ENCODE results near the gene OR51G2. TPM values are rescaled to one million over a fixed set of nuclear protein-coding genes. Genes with fewer than 3 reads are reported as not detected.
"Not testable (repeated sequence)": the region's sequence is repeated elsewhere in the genome, so short reads cannot be mapped to it uniquely, and the experiment has no call there.

Gene OR51G2
- total RNA-seq, 1 experiment from 2014 or later = not detected

- no CpG with 5 or more reads among the region's 4 CpGs for WGBS (ENCODE audit: extremely low coverage, insufficient read length, low lambda C conversion rate)
- H3K18ac ChIP-seq (ENCODE audit: insufficient read length, low read depth, low read length) = no peak overlapping the region
Measured at GRCh38 chr11:4957396-4957795, 38.2 kb upstream of the OR51G2 start.

GRCh38 chr11:4955613-4956012 lies 36.5 kb upstream of the OR51G2 start, which contains the start of gene OR51A2:
OR51A2 (minus strand) TSS chr11:4955713; CDS start chr11:4955713, 0 bp downstream.
- WGBS (ENCODE audit: extremely low coverage, insufficient read length, low lambda C conversion rate) = no CpG with 5 or more reads among the region's 2 CpGs
- not testable (repeated sequence) for H3K23ac ChIP-seq (ENCODE audit: insufficient read length, low read depth, low read length); H2BK120ac ChIP-seq (ENCODE audit: low read depth, low read length, poor library complexity, severe bottlenecking); H2AK5ac ChIP-seq (ENCODE audit: insufficient read length, low read length); H4K8ac ChIP-seq (replicated peaks; ENCODE audit: insufficient read length, low read depth, low read length); H3K9me3 ChIP-seq (ENCODE audit: control insufficient read depth, low read depth, low read length); H3K79me1 ChIP-seq (ENCODE audit: insufficient read depth, low read depth, low read length, poor library complexity, severe bottlenecking); H3K27me3 Mint-ChIP-seq (ENCODE audit: low read depth); H3K4ac ChIP-seq (ENCODE audit: low read depth, low read length); H3K4me3 Mint-ChIP-seq; H3K18ac ChIP-seq (ENCODE audit: insufficient read length, low read depth, low read length); H2AFZ ChIP-seq (ENCODE audit: low read length); H3K9me3 Mint-ChIP-seq; H3K4me2 ChIP-seq (ENCODE audit: insufficient read depth, insufficient read length, low read length); H3K23me2 ChIP-seq (ENCODE audit: insufficient read length, low read depth, low read length, poor library complexity, severe bottlenecking); H3K4me1 ChIP-seq (ENCODE audit: insufficient read depth, low read length); H4K5ac ChIP-seq (ENCODE audit: insufficient read length, low read depth, low read length); H2BK5ac ChIP-seq (ENCODE audit: insufficient read length, low read length); H3K4me1 Mint-ChIP-seq; H3K27ac Mint-ChIP-seq; H3K36me3 Mint-ChIP-seq (ENCODE audit: insufficient read depth in 1 of 3, low read depth in 3 of 3); H2BK20ac ChIP-seq (ENCODE audit: low read depth, low read length, poor library complexity, severe bottlenecking); H3K79me2 ChIP-seq (ENCODE audit: insufficient read depth, low read length); H4K91ac ChIP-seq (ENCODE audit: insufficient read length, low read depth, low read length); H3T11ph ChIP-seq (ENCODE audit: low read length); H4K20me1 ChIP-seq (ENCODE audit: control insufficient read depth, insufficient read depth, insufficient read length); H3K56ac ChIP-seq (ENCODE audit: insufficient read length, low read depth, low read length); H2BK15ac ChIP-seq (ENCODE audit: low read depth, low read length); H3K27me3 ChIP-seq (ENCODE audit: insufficient read depth, low read length); H3K9ac ChIP-seq (ENCODE audit: extremely low read depth, insufficient read length, low read length); H3K27ac ChIP-seq (ENCODE audit: insufficient read length, low read depth, low read length); H2BK12ac ChIP-seq (ENCODE audit: insufficient read length, low read depth, low read length); H3K14ac ChIP-seq (ENCODE audit: insufficient read depth, low read length); DNase-seq

More at GRCh38 chr11:4957396-4957795, 38.2 kb upstream of the OR51G2 start:
- Histone ChIP-seq H2BK20ac (ENCODE audit: low read depth, low read length, poor library complexity, severe bottlenecking) (no peak overlapping the region), H4K91ac (ENCODE audit: insufficient read length, low read depth, low read length) (no peak overlapping the region), H3K79me2 (ENCODE audit: insufficient read depth, low read length) (no peaks in the 10 kb centered on the region), H2BK15ac (ENCODE audit: low read depth, low read length) (no peak overlapping the region), H2BK5ac (ENCODE audit: insufficient read length, low read length) (no peak overlapping the region), H4K5ac (ENCODE audit: insufficient read length, low read depth, low read length) (no peak overlapping the region), H3K79me1 (ENCODE audit: insufficient read depth, low read depth, low read length, poor library complexity, severe bottlenecking) (no peaks in the 10 kb centered on the region), H3K9ac (ENCODE audit: extremely low read depth, insufficient read length, low read length) (no peak overlapping the region), H3K9me3 (ENCODE audit: control insufficient read depth, low read depth, low read length) (no peaks in the 10 kb centered on the region), H3K4ac (ENCODE audit: low read depth, low read length) (no peak overlapping the region), H2AFZ (ENCODE audit: low read length) (no peak overlapping the region), H3K14ac (ENCODE audit: insufficient read depth, low read length) (no peak overlapping the region), H3K56ac (ENCODE audit: insufficient read length, low read depth, low read length) (no peak overlapping the region), H3K27ac (ENCODE audit: insufficient read length, low read depth, low read length) (no peak overlapping the region), H3K27me3 (ENCODE audit: insufficient read depth, low read length) (no peaks in the 10 kb centered on the region), H3K23ac (ENCODE audit: insufficient read length, low read depth, low read length) (no peak overlapping the region), H4K20me1 (ENCODE audit: control insufficient read depth, insufficient read depth, insufficient read length) (no peaks in the 10 kb centered on the region), H2AK5ac (ENCODE audit: insufficient read length, low read length) (no peak overlapping the region), H4K8ac (replicated peaks; ENCODE audit: insufficient read length, low read depth, low read length) (no peak overlapping the region), H2BK12ac (ENCODE audit: insufficient read length, low read depth, low read length) (no peak overlapping the region), H2BK120ac (ENCODE audit: low read depth, low read length, poor library complexity, severe bottlenecking) (no peak overlapping the region), H3K23me2 (ENCODE audit: insufficient read length, low read depth, low read length, poor library complexity, severe bottlenecking) (no peaks in the 10 kb centered on the region), H3T11ph (ENCODE audit: low read length) (no peak overlapping the region), H3K4me1 (ENCODE audit: insufficient read depth, low read length) (no peaks in the 10 kb centered on the region), H3K4me2 (ENCODE audit: insufficient read depth, insufficient read length, low read length) (no peak overlapping the region)
- no peak overlapping the region for H3K4me3 Mint-ChIP-seq
- 0 out of 4 replicates have a peak, but pooled peaks cover 0 to 3% of the 10 kb centered on the region in 2 experiments for H3K4me1 Mint-ChIP-seq
- H3K27me3 Mint-ChIP-seq (ENCODE audit: low read depth) = peaks cover 2% of the 10 kb centered on the region; the same call in 1 of the 2 replicates
- no peak for TF ChIP-seq CTCF (conservative IDR thresholded peaks at IDR 0.05)
- no peaks in the 10 kb centered on the region for H3K9me3 Mint-ChIP-seq
- no peaks in the 10 kb centered on the region for H3K36me3 Mint-ChIP-seq (ENCODE audit: insufficient read depth in 1 of 3, low read depth in 3 of 3)
- H3K27ac Mint-ChIP-seq = no peak overlapping the region
- no peak for DNase-seq

All from H9 (cell line).